H9 (cell line): ENCODE data around the gene TRPM5. TPM values are rescaled to one million over a fixed set of nuclear protein-coding genes. Genes with fewer than 3 reads are reported as not detected.

Source experiments
- DNase-seq: peaks from one replicate; pipeline ENCODE4 v3.0.0-alpha.2; 2017
- H2AFZ ChIP-seq: one replicate; pipeline ENCODE4 v1.6.1; 2013; ENCODE audit warnings: mild to moderate bottlenecking, low read length, control low read depth, moderate library complexity
- H2AK5ac ChIP-seq: 2 replicates; pipeline ENCODE4 v1.6.1; 2013; ENCODE audit warnings: low read length, control low read depth, mixed read lengths; ENCODE audit not compliant: insufficient read length
- H2BK120ac ChIP-seq: one replicate; pipeline ENCODE4 v1.6.1; 2013; ENCODE audit warnings: low read depth, mild to moderate bottlenecking, low read length, control low read depth, inconsistent platforms; ENCODE audit not compliant: poor library complexity, severe bottlenecking
- H2BK12ac ChIP-seq: 2 replicates; pipeline ENCODE4 v1.6.1; 2013; ENCODE audit warnings: low read length, control low read depth, mixed read lengths, low read depth; ENCODE audit not compliant: insufficient read length
- H2BK15ac ChIP-seq: 2 replicates; pipeline ENCODE4 v1.6.1; 2013; ENCODE audit warnings: low read depth, low read length, control low read depth
- H2BK20ac ChIP-seq: one replicate; pipeline ENCODE4 v1.6.1; 2013; ENCODE audit warnings: low read depth, mild to moderate bottlenecking, low read length, control low read depth, inconsistent platforms; ENCODE audit not compliant: poor library complexity, severe bottlenecking
- H2BK5ac ChIP-seq: 2 replicates; pipeline ENCODE4 v1.6.1; 2013; ENCODE audit warnings: low read length, control low read depth, mixed read lengths; ENCODE audit not compliant: insufficient read length
- H3K14ac ChIP-seq: 2 replicates; pipeline ENCODE4 v1.6.1; 2013; ENCODE audit warnings: low read length, control low read depth; ENCODE audit not compliant: insufficient read depth
- H3K18ac ChIP-seq: 2 replicates; pipeline ENCODE4 v1.6.1; 2013; ENCODE audit warnings: low read depth, mild to moderate bottlenecking, mixed read lengths, low read length, control low read depth; ENCODE audit not compliant: insufficient read length
- H3K23ac ChIP-seq: 2 replicates; pipeline ENCODE4 v1.6.1; 2013; ENCODE audit warnings: low read length, control low read depth, mixed read lengths, low read depth; ENCODE audit not compliant: insufficient read length
- H3K23me2 ChIP-seq: 2 replicates; pipeline ENCODE4 v1.6.1; 2013; ENCODE audit warnings: low read depth, mild to moderate bottlenecking, mixed read lengths, low read length, control low read depth; ENCODE audit not compliant: insufficient read length, poor library complexity, severe bottlenecking
- H3K27ac ChIP-seq: 2 replicates; pipeline ENCODE4 v1.5.1; 2013; ENCODE audit warnings: low read length, control low read depth, mixed read lengths, low read depth; ENCODE audit not compliant: insufficient read length
- H3K27me3 ChIP-seq: 2 replicates; pipeline ENCODE4 v1.6.1; 2013; ENCODE audit warnings: low read length, control low read depth, inconsistent platforms; ENCODE audit not compliant: insufficient read depth
- H3K4ac ChIP-seq: 2 replicates; pipeline ENCODE4 v1.6.1; 2013; ENCODE audit warnings: low read depth, mild to moderate bottlenecking, control low read depth, inconsistent platforms, low read length, moderate library complexity
- H3K4me1 ChIP-seq: 2 replicates; pipeline ENCODE4 v1.6.1; 2013; ENCODE audit warnings: low read length, control low read depth, inconsistent platforms; ENCODE audit not compliant: insufficient read depth
- H3K4me2 ChIP-seq: 2 replicates; pipeline ENCODE4 v1.6.1; 2013; ENCODE audit warnings: low read length, control low read depth, mixed read lengths; ENCODE audit not compliant: insufficient read length, insufficient read depth
- H3K56ac ChIP-seq: 2 replicates; pipeline ENCODE4 v1.6.1; 2013; ENCODE audit warnings: low read depth, mild to moderate bottlenecking, mixed read lengths, low read length, control low read depth; ENCODE audit not compliant: insufficient read length
- H3K79me1 ChIP-seq: 2 replicates; pipeline ENCODE4 v1.6.1; 2013; ENCODE audit warnings: low read depth, mild to moderate bottlenecking, moderate library complexity, low read length, control low read depth, inconsistent platforms; ENCODE audit not compliant: insufficient read depth, poor library complexity, severe bottlenecking
- H3K79me2 ChIP-seq: 2 replicates; pipeline ENCODE4 v1.6.1; 2013; ENCODE audit warnings: low read length, control low read depth, inconsistent platforms; ENCODE audit not compliant: insufficient read depth
- H3K9ac ChIP-seq: 2 replicates; pipeline ENCODE4 v1.6.1; 2013; ENCODE audit warnings: low read length, control low read depth, mixed read lengths; ENCODE audit not compliant: insufficient read length; ENCODE audit errors: extremely low read depth
- H3K9me3 ChIP-seq: one replicate; pipeline ENCODE4 v1.6.1; 2013; ENCODE audit warnings: low read depth, low read length, inconsistent platforms; ENCODE audit not compliant: control insufficient read depth
- H3T11ph ChIP-seq: one replicate; pipeline ENCODE4 v1.6.1; 2013; ENCODE audit warnings: mild to moderate bottlenecking, low read length, control low read depth, inconsistent platforms
- H4K20me1 ChIP-seq: one replicate; pipeline ENCODE4 v1.6.1; 2013; ENCODE audit not compliant: control insufficient read depth, insufficient read length, insufficient read depth
- H4K5ac ChIP-seq: 2 replicates; pipeline ENCODE4 v1.6.1; 2013; ENCODE audit warnings: low read depth, mild to moderate bottlenecking, mixed read lengths, low read length, control low read depth; ENCODE audit not compliant: insufficient read length
- H4K8ac ChIP-seq: replicated peaks from 2 replicates; pipeline ENCODE4 v1.6.1; 2013; ENCODE audit warnings: low read length, control low read depth, mixed read lengths, low read depth; ENCODE audit not compliant: insufficient read length
- H4K91ac ChIP-seq: 2 replicates; pipeline ENCODE4 v1.6.1; 2013; ENCODE audit warnings: low read depth, mild to moderate bottlenecking, moderate library complexity, mixed read lengths, low read length, control low read depth; ENCODE audit not compliant: insufficient read length
- H3K27ac Mint-ChIP-seq, 3 experiments: 2 replicates in 2 of 3; 3 replicates in 1 of 3; pipeline ENCODE4 v1.8.0; 2020 to 2021; ENCODE audit warnings: mixed read lengths in 3 of 3, mild to moderate bottlenecking in 1 of 3, moderate library complexity in 1 of 3
- H3K27me3 Mint-ChIP-seq: 2 replicates; pipeline ENCODE4 v1.8.0; 2021; ENCODE audit warnings: low read depth, mild to moderate bottlenecking, moderate library complexity, mixed read lengths
- H3K36me3 Mint-ChIP-seq, 3 experiments: 2 replicates in 2 of 3; 3 replicates in 1 of 3; pipeline ENCODE4 v1.8.0; 2020 to 2021; ENCODE audit warnings: low read depth in 3 of 3, mixed read lengths in 3 of 3; ENCODE audit not compliant: insufficient read depth in 1 of 3
- H3K4me1 Mint-ChIP-seq, 2 experiments: 2 replicates each; pipeline ENCODE4 v1.8.0; 2020; ENCODE audit warnings: mixed read lengths in 2 of 2
- H3K4me3 Mint-ChIP-seq, 2 experiments: 2 replicates in 1 of 2; 3 replicates in 1 of 2; pipeline ENCODE4 v1.8.0; 2020 to 2021; ENCODE audit warnings: mild to moderate bottlenecking in 2 of 2, mixed read lengths in 2 of 2, moderate library complexity in 1 of 2
- H3K9me3 Mint-ChIP-seq, 2 experiments: 2 replicates in 1 of 2; 3 replicates in 1 of 2; pipeline ENCODE4 v1.8.0; 2020; ENCODE audit warnings: mild to moderate bottlenecking in 2 of 2, mixed read lengths in 2 of 2, moderate library complexity in 1 of 2
- WGBS: extraction: QIAGEN DNeasy Blood & Tissue Kit; methylation state at CpG from one replicate; pipeline ENCODE4 v1.1.7; 2013; ENCODE audit warnings: missing lambda C conversion rate, low lambda C conversion rate, mixed read lengths; ENCODE audit not compliant: insufficient read length; ENCODE audit errors: extremely low coverage; 5-methylcytosine and 5-hydroxymethylcytosine counted together
- total RNA-seq: library from RNA; stranded (reverse); gene quantifications from 2 replicates; pipeline ENCODE4 v1.2.1, GENCODE V29; 2021
- TF ChIP-seq, protein P1 (sequence below): fragments of 200-600 bp; sonication (generic); conservative IDR thresholded peaks from 3 replicates; pipeline ENCODE4 v1.8.0; 2021; ENCODE audit warnings: antibody characterized with exemption, mild to moderate bottlenecking

The TRPM5 gene
- total RNA-seq, 1 experiment from 2014 or later: 0.09 TPM

DNA sequence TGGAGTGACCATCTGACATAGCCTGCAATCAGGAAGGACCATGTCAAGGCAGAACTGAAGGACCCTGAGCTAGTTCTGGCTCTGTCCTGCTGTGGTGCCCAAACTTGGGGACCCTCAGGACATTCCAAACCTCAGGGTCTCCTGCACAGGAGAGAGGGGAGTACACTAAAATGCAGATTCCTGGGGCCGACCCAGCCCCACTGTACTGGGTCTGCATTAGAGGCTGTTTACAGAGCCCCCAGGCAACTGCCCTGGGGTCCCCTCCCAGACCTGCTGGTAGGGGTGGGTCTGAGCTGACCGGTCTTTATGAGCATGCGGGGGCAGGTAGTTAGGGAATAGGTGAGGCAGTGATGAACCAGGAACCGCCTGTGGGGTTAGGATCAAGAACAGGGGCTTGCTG, 6.8 kb downstream of the TRPM5 start:
- Histone ChIP-seq H3T11ph (no peak overlapping the region), H3K56ac (no peak overlapping the region), H2BK120ac (no peak overlapping the region), H3K14ac (no peak overlapping the region), H3K23me2 (no peaks in the 10 kb centered on the region), H3K27me3 (no peaks in the 10 kb centered on the region; the same call in 1 of the 2 replicates), H4K8ac (no peak overlapping the region), H3K79me2 (no peaks in the 10 kb centered on the region), H2BK5ac (no peak overlapping the region), H2AK5ac (no peak overlapping the region), H3K9ac (no peak overlapping the region), H2BK12ac (no peak overlapping the region), H3K23ac (no peak overlapping the region), H3K79me1 (no peaks in the 10 kb centered on the region), H3K4ac (no peak overlapping the region), H3K4me2 (no peak overlapping the region), H3K9me3 (no peaks in the 10 kb centered on the region), H4K5ac (no peak overlapping the region), H2AFZ (no peak overlapping the region), H2BK15ac (no peak overlapping the region), H2BK20ac (no peak overlapping the region), H3K27ac (no peak overlapping the region), H4K20me1 (no peaks in the 10 kb centered on the region), H3K18ac (no peak overlapping the region), H4K91ac (no peak overlapping the region), H3K4me1 (no peaks in the 10 kb centered on the region)
- H3K4me3 Mint-ChIP-seq: no peak overlapping the region
- H3K4me1 Mint-ChIP-seq: no peaks in the 10 kb centered on the region
- TF ChIP-seq, protein P1, sequence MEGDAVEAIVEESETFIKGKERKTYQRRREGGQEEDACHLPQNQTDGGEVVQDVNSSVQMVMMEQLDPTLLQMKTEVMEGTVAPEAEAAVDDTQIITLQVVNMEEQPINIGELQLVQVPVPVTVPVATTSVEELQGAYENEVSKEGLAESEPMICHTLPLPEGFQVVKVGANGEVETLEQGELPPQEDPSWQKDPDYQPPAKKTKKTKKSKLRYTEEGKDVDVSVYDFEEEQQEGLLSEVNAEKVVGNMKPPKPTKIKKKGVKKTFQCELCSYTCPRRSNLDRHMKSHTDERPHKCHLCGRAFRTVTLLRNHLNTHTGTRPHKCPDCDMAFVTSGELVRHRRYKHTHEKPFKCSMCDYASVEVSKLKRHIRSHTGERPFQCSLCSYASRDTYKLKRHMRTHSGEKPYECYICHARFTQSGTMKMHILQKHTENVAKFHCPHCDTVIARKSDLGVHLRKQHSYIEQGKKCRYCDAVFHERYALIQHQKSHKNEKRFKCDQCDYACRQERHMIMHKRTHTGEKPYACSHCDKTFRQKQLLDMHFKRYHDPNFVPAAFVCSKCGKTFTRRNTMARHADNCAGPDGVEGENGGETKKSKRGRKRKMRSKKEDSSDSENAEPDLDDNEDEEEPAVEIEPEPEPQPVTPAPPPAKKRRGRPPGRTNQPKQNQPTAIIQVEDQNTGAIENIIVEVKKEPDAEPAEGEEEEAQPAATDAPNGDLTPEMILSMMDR: no peak
- WGBS: no CpG with 5 or more reads among the region's 4 CpGs
- H3K9me3 Mint-ChIP-seq: no peaks in the 10 kb centered on the region; a peak in 1 of 5 replicates
- H3K36me3 Mint-ChIP-seq: no peaks in the 10 kb centered on the region
- H3K27ac Mint-ChIP-seq: no peak overlapping the region
- peaks cover 62% of the 10 kb centered on the region for H3K27me3 Mint-ChIP-seq
- DNase-seq: no peak
